Stimulated activated CD4-positive, alpha-beta T cell treated with anti-CD3 and anti-CD28 coated beads, Interleukin-4, amount 100 ng/mL, for 48 hours (primary cell): ENCODE results near the gene CGREF1.
"Not testable (repeated sequence)": the region's sequence is repeated elsewhere in the genome, so short reads cannot be mapped to it uniquely, and the experiment has no call there.

Source experiments
- DNase-seq, 2 donors: peaks; one replicate each; pipeline ENCODE4 v3.0.0-alpha.2; 2020; ENCODE audit warnings: low read depth in 2 of 2

CGREF1 gene

DNA sequence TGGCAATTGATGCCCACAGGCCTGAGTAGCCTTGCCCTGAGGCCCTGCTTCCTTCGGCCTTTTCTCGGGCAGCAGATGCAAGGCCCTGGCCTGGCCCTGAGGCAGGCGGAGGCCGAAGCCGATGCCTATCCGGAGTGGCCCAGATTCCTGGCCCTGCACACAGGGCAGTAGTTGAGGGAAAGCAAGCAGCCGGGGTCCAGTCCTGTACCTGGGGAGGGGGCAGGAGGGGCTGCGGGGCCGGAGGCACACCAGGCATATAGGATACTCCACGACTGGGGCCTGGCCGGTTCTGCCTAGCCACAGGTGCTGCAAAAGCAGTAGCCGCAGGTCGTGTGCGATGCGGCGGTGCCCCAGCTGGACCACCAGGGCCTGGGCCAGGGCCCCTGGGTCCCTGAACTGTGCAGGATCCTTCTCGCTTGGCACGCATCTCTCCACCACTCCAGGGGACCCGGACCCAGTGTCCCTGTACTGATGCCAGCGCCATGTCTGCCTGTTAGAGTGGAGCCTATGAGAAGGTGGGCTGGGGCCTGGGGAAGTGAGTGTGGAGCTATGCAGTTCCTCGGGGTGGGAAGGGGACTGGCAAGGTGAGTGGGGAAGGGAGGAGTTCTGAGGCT is 18.5 kb upstream of the CGREF1 start:
- no peak for DNase-seq

DNA sequence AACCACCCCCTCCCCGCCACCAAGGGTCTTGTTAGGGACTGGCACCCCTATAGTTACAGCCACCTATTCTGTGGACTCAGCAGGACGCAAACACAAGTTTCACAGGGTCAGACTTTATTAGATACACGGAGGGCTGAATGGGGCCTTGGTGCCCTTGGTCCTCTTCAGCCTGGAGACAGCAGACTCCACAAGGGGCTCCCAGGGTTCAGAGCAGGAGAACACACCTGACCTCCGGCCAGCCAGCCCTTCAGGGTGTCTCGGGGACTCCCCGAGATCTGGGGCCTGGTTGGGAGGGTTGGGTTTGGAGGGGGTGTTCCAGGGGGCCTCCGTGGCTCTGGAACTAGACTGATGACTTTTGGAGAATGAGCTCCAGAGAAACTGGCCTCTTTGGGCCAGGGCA is 17.8 kb upstream of the CGREF1 start:
- DNase-seq, result no peak

DNA sequence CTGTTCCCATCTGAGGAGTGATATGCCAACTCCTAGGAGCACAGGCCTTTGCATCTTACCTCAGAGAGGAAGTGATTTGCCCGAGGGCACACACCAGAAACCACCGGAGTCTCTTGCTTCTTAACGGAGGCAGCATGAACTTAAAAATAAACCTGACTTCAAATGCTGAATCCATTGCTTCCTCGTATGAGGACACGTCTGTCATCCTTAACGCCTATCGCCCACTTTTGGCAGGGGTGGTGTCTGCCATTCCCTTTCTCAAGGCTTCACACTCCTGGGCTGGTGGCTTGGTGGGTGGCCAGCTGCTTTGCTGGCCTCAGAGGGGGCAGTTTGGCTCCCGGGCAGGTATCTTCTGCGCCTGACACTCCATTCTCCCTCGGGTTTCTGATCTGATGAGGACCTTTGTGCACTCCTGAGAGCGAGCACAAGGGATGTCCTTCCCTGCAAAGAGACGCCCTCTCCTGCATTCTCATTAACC is 16.6 kb upstream of the CGREF1 start:
- no peak for DNase-seq

DNA sequence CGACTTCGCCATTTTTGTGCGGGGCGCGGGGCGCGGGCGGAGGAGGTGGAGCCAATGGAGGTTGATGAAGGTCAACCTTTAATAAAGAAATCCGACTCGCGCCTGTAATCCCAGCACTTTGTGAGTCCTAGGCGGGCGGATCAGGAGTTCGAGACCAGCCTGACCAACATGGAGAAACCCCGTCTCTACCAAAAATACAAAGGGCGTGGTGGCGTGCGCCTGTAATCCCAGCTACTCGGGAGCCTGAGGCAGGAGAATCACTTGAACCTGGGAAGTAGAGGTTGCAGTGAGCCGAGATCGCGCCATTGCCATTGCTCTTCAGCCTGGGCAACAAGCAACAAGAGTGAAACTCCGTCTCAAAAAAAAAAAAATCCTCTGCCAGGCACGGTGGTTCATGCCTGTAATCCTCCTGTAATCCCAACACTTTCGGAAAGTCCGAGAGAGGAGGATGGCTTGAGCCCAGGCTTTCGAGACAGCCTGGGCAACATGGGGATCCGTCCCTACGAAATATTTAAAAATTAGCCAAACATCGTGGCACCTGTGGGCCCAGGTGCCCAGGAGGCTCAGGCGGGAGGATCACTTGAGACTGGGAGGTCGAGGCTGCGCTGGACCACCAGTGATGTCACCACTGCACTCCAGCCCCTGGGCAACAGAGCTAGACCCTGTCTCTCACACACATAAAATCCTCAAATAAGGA is 16.0 kb upstream of the CGREF1 start:
- DNase-seq, result no peak

DNA sequence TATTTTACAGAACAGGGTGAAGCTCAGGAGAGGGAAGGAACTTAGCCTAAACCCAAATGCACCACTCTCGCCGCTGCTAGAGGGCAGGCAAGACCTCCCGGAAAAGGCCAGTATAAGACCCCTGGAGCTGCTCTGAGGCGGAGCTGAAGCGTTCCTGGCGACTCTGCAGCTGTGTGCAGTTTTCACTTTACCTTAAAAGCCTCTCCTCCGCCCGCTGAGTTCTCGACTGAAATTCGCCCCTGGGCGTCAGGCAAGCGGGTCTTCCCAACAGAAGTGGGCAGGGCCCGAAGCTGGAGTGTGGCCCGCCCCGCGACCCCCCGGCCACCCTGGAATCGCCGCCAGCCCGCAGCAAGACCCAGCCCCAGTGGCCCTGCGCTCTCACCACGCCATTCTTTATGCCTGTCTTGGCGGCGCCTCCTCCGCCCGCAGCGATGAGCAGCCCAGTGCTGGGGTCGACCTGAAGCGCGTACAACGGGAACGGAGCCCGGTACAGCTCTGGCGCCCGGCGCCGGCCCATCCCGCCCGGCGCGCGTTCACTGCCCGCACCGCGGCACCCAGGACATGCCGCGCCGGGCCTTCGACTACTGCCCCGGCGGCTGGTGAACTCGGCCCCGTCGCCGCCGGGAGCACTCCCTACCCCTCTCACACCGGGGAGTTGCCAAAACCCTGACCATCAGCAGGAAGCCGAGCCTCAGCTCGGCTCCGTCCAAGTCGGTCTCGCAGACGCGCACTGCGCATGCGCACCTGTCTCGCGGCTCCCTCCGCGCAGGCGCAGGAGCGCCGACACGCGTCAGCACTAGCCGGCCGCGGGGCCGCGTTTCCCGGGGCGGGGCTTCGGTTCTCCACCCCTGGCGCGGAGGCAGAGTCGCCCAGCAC is 15.2 kb upstream of the CGREF1 start, which contains the start of gene PREB:
TSS of gene PREB (minus strand) at position 732 of the 876 bp plus-strand sequence. CDS start at position 517, 215 bp downstream.
- DNase-seq, result peak; percentile 98

DNA sequence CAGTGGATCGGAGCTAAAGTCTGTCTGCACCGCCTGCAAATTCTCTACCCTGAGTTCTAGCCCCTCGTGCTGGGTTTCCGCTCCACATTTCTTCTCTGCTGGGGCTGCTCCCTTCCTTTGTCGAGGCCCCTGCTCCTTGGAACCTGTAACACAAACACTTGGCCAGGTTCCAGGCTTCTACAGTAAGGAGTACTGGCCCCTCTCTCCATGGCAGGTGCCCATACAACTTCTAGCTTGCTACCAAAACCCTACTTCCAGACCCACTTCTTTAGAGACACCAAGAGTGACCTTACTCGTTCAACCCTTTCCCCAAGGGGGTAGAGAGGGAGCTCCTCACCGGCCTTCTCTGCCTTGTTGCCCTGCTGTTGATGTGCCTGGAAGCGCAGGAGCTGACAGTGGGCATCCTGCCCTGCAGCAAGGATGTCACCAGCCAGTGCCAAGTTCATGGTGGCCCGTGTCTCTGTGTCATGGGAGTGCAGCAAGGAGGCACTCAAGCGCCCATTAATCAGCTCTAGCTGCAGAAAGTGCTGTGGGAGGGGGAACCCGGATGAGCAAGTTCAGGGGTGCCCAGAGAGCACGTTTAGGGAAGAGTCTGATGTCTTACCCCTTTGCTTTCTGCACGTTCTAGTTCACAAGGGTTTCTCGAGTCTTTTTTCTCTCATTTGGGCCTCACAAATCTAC is 14.4 kb upstream of the CGREF1 start:
- DNase-seq, result no peak

DNA sequence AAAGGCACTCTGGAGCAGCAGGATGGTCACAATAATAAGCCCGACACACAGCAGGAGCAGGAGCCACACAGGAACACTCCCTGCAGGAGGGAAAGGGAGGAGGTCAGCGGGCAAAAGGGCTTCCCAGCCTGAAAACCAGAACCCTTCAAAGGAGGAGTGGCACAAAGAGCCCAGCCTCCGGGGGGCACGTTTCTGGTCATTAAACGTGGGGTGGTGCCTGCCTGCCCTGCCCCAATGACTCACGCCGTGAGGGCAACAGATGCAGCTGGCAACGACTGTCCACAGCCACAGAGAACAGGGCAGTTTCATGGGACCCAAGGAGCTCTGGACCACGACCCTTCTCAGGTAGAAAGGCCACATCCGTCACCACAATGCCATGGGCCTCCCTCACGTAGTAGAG is 12.5 kb upstream of the CGREF1 start:
- DNase-seq, result no peak

DNA sequence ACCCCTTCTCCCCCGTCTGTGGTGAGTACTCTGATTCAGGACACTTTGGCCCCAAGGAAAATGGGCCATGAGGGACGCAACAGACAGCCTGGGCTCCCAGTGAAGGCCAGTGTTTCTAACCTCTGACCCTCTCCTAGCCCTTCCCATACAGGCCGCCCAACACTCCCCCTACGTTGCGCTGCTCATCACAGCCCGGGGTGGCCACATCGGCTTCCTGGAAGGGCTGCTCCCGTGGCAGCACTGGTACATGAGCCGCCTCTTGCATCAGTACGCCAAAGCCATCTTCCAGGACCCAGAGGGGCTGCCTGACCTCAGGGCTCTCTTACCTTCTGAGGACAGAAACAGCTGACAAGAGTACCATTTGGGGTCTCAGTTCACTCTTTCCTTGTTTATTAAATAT is 11.5 kb upstream of the CGREF1 start:
- DNase-seq, result no peak

DNA sequence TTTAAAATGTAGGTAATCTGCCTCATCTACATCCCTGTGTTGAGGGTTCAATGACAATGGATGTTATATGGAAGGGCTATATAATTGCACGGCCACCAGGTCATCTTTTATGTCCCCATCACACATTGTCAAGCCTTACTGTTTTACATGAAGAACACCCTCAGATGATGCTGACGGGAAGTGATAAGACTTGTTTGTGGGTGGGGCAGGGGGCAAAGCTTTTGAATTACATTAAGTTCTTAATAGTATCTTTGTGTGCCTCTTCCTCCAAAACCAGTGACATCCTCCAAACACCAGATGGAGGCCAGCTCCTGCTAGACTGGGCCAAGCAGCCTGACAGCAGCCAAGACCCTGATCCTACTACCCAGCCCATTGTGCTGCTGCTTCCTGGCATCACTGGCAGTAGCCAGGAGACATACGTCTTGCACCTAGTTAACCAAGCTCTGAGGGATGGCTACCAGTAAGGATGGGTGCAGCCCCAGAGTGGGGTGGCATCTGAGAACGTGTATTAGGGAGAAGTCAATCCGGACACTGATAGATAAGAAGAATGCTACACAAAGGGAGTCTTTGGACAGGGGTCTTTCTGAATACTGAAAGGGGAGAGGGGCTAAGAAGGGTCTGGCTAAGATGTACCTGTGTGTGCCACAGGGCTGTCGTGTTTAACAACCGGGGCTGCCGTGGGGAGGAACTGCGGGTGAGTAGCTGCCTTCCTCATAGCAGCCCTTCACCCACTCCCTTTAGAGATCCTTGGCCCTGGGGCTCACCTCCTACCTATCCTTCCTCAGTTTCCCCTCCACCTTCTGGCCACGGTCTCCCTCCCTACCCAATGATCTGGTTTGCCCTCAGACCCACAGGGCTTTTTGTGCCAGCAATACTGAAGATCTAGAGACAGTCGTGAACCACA is 10.0 kb upstream of the CGREF1 start:
- no peak for DNase-seq

DNA sequence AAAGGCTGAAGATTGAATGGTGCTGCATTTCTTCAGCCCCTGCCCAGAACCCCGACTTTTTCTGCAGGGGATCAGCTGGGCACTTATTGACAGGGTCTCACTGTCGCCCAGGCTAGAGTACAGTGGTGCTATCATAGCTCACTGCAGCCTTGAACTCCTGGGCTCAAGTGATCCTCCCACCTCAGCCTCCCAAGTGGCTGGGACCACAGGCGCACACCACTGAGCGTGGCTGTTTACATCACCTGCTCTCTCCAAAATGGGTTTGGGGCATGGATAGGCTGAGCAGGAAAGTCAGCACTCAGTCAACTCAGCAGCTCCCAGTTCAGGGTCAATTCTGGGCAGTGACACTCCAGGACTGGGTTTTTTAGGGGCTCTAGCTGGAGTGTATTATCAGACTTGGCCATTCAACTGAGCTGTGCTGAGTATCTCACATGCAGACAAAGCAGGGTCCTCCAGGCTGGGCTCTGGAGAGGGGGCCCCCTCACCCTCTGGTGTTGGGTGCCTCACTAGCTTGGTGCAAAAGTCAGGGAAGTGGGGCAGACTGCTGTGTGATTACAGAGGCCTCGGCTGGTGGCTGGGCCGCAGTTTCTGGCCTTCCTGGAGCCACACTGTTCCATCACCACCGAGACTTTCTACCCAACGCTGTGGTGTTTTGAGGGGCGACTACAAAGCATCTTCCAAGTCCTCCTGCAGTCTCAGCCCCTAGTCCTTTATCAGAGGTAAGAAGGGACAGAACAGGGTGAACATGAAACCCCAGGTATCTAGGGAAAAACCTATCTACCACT is 9.1 kb upstream of the CGREF1 start:
- no peak for DNase-seq

DNA sequence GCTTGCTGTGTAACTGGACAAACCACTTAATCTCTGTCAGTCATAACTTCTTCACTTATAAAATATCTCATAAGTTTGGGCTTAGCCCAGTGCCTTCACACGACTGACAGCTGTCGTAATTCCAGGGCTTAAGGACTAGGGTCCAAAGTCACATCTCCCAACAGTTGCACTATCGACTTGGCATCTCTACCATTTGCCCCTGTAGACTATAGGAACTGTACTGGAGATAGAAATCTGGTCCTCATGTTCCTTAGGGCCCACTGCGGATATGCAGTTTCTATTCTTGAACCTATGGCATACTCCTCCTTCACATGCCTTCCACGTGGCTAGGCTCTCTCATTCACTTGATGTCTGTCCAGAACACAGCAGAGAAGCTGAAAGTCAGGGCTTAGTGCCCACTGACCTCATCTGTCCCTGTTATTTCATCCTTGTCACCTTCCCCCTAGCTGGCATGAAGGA is 7.4 kb upstream of the CGREF1 start:
- DNase-seq, result no peak

DNA sequence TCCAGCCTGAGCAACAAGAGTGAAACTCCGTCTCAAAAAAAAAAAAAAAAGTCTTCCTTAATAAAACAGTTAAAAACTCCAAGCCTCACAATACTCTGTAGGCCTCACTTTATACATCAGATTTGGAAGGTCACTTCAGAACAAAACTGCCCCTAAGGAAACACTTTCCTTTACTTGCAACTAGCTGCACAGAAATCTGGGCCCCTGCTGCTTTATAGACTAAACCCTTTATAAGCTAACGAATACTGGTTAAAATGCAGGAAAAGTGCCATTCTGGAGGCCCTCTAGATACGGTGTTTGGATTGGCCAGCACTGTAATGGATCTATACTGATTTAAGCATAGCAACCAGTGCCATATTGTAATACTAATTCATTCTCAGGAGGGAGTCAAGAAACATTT is 6.2 kb upstream of the CGREF1 start:
- DNase-seq, result no peak

DNA sequence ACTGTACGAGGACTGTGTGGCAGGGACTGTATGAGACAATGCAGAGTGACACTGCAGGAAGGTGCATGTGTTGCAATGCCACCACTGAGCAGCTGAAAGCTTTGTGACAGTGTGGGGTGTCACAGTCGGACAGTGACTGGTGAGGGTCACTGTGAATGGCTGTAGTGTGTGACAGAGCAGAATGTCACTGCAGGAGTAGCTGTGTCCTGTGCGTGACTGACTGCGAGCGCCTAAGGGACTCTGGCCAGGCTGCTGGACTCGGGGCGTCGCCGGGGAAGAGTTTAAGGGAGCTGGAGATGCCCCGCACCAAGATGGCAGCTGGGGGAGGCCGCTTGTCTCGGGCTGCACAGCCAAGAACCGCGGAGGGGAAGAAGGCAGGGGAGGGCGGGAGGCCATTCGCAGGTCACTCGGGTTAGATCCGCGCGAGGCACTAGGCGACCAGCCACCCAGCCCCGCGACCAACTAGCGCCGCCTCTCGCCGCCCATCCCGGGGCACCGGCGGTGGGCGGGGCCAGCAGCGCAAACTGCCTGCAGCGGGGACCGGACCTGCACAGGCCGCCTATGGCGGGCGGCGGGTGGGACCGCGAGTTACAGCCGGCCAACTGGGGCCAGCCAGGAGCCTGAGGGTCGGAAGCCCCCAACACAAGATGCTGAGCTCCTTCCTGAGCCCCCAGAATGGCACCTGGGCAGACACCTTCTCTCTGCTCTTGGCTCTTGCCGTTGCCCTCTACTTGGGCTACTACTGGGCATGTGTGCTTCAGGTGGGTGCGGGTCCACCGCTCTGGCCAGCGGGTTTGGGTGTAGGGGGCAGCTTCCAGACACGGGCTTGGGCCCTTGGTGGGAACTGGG is 4.6 kb upstream of the CGREF1 start, which contains the start of gene ABHD1:
TSS of gene ABHD1 (plus strand) at position 514 of the 849 bp plus-strand sequence. CDS start at position 648, 134 bp downstream.
- peak; percentile 38 for DNase-seq

DNA sequence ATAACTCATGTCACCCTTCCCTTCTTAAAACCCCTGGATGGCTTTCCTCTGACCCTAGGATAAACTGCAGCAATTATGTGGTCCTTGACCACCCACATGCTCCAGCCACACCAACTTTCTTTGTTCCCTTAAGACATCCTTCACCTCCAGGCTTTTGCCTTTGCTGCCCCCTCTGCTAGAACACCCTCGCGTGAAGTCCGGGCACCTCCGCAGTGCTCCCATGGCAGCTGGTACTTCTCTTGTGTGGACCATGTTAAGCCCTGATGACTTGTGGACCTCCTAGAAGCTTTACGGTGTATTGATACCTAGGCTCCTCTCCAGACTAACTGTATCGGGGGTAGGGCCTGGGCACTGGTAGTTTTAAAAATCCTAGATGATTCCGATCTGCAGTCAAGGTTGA is 3.9 kb upstream of the CGREF1 start:
- DNase-seq, result no peak

DNA sequence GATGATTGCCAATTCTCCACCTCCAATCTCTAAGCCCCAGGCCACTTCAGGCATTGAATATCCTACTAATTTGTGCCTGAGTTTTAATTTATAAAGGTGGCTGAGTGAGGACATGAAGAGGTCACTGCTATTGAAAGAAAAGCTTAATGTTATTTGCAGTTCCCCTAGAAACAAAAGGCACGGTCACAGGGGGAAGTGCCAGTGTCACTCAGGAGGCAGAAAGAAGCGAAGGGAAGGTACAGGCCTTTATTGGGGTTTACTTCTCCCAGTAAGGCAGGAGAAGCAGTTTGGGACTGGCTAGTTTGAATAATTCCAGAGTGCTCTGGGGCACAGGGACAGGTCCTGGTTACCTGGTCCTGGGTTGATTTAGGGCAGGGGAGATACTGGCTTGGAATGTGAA is 3.0 kb upstream of the CGREF1 start:
- no peak for DNase-seq

DNA sequence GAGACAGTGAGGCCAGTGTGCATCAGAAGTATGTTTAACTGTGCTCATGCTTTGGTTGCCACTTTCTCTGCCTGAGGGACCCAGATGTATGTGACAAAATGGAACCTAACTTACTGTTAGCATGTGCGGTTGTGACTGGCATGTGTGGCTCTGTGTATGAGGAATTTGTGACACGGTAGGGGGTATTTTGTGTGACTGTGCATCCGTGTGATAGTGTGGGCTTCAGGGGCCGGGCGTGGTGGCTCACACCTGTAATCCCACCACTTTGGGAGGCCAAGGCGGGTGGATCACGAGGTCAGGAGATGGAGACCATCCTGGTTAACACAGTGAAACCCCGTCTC is 372 bp upstream of the CGREF1 start:
- DNase-seq, result not testable (repeated sequence)

DNA sequence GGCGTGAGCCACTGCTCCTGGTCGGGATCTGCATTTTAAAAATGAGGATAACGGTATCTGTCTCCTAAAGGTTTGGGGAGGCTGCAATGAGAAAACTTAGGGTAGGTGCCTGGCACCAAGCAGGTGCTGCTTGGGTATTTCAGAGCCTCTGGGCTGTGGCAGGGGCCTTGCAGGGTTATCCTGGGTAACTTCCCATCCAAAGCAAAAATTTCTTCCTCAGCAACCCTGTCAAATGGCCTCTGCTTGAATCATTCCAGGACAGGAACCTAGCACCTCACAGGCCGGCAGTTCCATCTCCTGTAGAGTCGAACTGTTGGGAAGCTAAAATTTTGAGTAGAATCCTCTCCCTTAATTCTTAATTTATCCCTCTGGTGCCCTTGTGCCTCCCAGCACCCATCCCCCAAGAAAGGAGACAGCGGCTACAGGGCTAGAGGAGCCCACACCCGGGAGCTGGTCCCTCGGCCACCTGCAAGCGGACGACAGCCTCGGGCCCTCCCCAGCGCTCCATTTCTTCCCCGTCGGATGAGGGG is 868 bp downstream of the CGREF1 start:
- no peak for DNase-seq

DNA sequence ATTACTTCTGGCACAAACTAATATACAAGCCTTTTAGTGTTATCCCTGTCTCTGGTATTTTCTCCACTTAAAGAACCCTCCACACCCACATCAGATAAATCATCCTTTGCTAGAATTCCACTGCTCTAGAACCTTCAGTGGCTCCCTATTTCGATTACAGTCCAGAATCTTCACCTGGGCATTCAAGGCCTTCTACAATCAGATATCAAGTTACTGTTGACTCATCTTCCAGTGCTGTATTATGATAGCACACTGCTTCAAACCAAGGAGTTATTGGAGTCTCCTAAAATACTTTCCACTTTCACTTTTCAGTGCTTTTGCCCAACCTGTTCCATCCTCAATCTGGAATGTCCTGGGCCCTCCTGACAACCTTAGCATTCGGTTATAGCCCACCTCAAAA is 3.4 kb downstream of the CGREF1 start:
- no peak for DNase-seq
